GM19240 (cell line): Measurements from ENCODE around the gene PDE4B.
A peak's percentile ranks its signal among the peaks of the same experiment; 100 is the strongest.

ENCODE experiments used
- DNase-seq: peaks from one replicate; pipeline ENCODE4 v3.0.0; 2011; ENCODE audit warnings: low spot score; ENCODE audit not compliant: insufficient read length

The PDE4B gene

GRCh38 chr1:66177510-66177909, 384.8 kb downstream of the PDE4B start:
- no peak for DNase-seq

DNA sequence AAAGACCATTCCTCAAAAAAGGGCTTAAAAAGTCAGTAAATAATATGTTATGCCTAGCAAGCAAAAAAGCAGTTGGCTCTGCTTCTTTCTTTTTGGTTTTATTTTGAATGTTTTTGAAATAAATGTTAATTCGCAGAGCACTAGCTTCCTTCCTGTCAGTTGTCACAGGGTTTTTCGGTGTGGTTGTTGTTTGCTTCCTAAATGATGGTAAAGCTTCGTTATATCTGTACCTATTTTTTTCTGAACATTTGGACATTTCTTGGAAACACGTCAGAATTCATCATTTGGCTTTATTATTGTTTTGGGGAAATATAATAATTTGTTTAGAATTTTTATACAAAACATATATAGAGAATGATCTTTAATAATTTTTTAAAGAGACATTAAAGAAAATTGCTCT, 389.3 kb downstream of the PDE4B start:
- DNase-seq = no peak

DNA sequence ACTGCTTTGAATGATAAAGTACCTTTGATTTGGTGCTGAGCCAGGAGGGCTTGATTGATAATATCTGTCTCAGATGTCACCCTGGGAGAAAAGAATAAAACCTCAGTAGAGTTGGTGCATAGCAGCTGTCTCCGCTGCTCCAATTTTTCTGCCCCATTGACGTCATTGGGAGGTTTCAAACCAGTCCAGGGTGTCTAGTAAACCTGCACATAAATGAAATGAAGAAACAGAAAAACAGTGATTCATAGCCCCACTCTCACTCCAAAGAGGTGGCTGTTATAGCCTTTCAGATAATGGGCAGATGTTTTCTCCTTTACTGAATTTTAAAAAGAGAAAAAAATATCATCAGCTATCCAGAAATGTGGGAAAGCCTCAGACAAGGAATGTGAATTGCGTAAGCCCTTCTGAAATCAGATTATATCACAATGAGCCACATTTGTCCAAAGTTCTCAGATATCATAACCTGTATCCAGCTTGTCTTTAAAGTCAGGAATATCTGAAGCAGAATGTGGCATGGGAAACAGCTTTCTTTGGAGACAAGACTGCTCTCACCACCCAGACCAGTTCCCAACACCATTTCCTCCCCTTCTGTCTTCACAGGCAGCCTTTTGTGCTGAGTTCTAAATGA, 390.0 kb downstream of the PDE4B start:
- no peak for DNase-seq

- no peak for DNase-seq
Measured at GRCh38 chr1:66183400-66183799, 390.7 kb downstream of the PDE4B start.

DNA sequence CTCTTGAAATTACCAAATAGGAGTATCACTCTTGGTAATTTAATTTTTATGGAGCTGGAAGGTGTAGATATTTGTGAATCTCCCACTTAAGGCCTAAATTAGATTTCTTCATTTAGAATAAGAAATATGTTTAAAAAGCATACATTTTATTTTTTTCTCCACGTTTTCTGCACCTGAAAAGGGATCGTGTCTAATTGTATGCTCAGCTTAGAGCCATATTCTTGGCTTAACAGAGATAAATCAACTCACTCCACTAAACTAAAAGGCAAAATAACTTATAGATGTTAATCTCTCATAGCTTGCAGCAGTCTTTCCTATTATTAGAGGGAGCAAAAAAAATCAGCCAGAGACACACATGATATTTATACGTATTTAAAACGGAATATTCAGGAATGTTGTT, 404.4 kb downstream of the PDE4B start:
- DNase-seq = no peak

DNA sequence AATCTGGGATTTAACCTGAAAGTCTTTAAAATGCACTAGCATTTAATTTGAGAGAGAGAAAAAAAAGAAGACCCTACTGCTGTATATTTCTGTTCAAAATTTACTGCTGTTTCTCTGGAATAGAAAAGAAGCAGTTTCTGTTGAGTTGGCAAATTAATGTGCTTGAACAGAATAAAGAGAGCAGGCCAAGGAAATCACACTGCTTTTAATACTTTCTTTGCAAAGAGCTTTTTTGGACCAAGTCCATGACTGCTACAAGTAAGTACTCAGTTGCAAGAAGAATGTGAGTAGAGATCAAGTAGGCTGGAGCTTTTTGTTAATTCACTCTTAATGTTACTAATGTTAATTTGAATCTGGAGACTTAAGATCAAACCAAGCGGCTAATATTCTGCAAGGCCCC, 405.1 kb downstream of the PDE4B start:
- DNase-seq = no peak

DNA sequence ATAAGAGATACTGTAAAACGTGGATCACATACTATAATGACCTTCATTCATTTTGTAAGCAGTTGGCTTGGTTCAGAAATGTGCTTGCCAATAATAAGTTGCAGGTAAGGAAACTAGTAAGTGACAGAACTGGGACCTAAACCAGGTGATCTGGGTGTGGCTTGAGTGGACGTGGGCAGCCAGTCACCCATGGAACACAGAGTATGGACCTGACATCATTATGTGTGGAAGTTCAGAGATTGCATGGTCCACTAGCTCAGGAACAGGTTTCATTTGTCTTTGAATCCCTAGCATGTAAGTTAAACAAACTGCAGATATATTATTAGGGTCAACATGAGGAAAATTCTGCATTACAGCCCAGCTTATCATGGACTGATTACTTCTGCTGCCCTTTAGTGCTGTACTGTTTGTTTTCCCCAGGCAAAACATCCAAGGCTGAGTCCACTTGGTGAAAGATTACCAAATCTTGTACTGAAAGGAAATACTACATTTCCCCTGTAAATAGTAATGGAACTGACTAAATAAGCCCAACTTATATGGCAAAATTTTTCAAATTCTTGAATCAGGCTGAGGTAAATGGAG, 414.0 kb downstream of the PDE4B start:
- DNase-seq = no peak

GRCh38 chr1:66207484-66207883, 414.8 kb downstream of the PDE4B start:
- no peak for DNase-seq

- DNase-seq = no peak
Measured at GRCh38 chr1:66208632-66209031, 415.9 kb downstream of the PDE4B start.

GRCh38 chr1:66210635-66211244, 418.0 kb downstream of the PDE4B start:
- DNase-seq = no peak

DNA sequence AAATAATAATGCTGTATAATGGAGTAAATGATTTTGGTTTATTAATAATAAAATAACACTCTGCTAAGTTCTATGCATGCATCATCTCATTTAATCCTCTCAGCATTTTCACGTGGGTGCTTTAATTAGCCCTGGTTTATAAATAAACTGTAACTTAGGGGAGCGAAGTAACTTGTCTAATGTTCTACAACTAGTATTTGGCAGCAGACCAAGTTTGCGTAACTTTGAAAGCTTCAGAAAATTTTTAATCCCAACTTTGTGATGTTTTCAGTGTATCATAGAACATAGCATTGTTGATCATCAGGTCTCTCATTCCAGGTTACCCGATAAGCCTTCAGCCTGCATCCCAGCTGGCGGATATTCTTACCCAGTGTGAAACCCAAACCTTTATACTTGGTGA, 418.8 kb downstream of the PDE4B start:
- no peak for DNase-seq

DNA sequence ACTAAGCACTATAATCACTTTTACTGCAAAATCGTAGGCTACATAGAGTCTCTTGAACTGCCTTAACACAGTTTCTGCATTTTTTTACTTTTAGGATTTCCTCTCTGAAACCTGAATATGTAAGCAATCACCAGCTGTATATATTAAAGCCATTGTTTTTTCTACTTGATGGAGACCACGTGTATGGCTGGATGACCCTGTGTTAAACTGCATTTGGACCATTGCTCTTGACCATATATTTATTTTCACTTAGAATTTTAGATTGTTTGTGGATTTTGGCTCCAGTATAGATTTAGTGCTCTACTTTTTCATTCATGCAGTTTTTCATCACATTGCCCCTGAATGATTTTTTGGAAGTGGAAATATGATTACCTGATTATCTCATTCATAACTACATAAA, 420.8 kb downstream of the PDE4B start:
- DNase-seq = no peak

DNA sequence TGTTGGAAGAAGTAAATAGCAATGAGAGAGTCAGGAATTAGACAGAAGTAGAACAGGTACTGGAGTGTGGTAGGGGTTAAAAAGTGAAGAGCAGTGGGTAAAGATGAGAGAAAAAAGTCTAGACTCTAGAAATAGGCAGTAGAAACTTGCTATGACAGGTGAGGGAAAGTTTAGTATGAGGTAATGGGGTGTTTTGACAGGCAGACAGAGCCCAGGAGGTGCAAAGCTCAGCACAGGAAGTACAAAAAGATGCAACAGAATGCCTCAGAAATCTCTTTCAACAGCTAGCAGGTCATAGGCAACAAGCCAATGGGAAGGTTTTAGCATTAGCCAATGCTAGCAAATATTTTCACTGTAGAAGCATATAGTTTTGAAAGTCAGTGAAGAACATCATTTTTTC, 422.2 kb downstream of the PDE4B start:
- peak; percentile 7 for DNase-seq

DNA sequence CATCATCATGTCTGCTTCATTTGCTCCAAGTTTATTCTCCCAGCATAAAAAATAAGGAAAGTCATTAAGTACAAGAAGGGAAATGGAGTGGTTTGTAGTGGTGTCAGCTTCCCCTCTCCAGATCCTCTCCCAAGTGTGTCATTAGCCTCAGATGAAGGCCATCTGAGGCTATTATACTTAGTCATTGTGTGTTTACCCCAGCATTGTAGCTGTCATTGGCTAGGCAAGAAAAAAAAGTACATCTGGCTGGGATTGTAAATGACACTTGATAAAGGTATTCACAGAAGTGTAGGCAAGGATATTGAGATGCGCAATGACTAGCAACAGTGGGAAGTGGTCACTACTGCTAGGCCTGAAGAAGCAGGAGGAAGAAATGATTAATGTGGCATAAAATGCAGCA, 424.3 kb downstream of the PDE4B start:
- DNase-seq = no peak

DNA sequence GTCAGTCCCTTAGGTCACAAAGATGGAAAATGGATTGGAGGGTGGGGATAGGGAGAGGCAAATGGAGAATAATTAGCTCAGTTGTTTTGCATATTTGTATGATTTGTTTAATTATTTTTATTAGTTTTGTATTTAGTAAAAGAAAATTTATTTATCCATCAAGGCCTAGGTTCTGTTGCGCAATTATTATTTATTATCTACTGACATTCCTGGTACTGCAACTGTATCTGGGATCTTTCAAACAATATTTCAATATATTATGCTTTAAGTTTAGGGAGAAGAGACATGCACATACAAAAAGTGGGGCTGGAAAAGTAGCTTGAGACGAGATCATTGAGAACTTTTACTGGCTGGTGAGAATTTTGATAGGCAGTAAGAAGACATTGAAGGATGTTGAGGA, 424.9 kb downstream of the PDE4B start:
- no peak for DNase-seq

DNA sequence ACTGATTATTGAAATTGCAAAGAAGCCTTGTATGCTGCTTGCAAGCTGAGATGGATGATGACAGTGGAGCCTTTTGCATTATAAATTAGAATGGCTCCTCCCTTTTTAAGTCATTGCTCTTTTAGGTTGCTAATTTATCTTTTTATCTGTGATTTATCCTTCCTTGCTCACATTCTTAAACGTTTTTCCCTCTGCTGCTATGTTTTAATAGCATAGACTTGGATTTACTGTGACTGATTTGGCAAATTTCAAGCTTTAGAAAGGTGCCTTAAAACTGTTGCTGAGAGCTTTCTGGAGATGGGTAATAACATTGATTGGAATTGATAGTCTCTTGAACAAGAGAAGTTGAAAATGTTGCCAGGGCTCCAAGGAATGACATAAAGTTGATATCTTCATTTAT, 427.8 kb downstream of the PDE4B start:
- no peak for DNase-seq

DNA sequence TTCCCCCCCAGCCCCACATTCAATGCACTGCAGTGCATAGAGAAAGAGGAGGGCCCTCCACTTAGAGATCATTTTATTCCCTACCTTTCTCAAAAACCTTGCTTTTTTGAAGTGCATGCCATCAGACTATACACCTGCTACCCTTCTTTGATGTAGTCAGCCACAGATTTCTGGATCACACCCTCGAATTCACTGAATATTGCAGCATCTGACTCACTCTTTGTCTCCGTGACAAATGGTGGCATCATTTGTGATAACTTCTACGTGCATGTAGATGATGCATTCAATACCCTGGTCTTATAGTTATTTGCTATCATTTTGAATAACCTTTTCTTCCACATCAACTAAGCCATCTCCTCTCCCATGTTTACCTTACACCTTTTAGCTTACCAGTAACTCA, 431.0 kb downstream of the PDE4B start:
- DNase-seq = no peak

GRCh38 chr1:66226985-66227384, 434.3 kb downstream of the PDE4B start:
- DNase-seq = no peak

DNA sequence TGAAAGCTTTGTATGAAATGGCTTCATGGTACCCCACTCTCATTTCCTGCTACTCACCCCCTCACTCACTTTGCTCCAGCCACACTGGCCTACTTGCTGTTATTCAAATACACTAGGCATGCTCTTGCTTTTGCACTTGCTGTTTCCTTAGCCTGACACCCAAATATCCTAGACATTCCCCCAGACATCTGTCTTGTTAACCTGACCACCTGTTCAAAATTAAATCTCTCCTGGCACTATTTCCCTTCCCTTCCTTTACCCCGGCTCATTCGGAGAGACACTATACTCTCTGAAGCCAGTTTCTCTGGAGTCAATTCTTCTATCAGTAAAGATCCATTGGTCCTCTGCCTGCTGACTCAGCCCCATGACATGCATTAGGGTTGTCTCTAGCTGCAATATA, 435.3 kb downstream of the PDE4B start:
- DNase-seq = no peak

- no peak for DNase-seq
Measured at GRCh38 chr1:66231217-66231616, 438.5 kb downstream of the PDE4B start.

DNA sequence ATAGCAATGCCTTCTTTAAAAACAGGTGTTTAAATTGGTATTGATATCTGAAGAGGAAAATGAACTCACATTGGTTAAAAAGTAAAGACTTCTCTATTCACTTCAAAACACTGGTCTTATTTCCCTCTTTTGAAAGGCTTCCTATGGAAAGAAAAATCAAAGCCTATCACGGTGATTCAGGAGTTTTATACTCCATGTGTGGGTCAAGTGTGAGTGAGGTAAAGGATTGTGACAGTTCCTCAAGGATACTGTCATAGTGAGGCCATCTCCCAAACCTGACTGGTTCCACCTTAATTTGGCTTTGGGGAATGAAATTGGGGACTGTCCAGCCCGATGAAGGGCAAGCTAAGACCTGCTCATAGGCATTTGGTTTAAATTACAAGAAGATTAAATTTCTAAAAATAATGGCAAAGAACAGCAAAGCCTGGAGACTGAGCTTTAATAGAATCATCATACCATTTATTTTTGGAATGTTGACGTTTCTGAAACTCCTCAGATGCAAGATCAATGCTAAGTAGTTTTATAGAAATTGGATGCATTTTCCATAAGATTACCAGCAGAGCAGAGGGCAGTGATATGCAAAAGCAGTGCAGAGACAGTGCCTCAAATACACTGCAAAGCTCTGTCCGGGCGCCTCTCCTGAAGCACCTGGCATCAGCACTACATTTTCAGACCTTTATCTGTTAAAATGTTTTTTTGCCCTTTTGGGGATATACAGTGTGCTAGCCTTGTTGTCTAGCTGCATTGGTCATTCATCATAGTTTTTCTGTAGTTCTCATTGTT, 439.2 kb downstream of the PDE4B start:
- DNase-seq = no peak

GRCh38 chr1:66237042-66237441, 444.3 kb downstream of the PDE4B start:
- no peak for DNase-seq
